GM23338 (cell line): ENCODE results near the gene EYA2.

Experiments used
- EZH2 ChIP-seq: fragments of 200-600 bp; sonication (generic); IDR thresholded peaks from one replicate; pipeline ENCODE4 v1.8.0; 2017; ENCODE audit warnings: antibody characterized with exemption, mild to moderate bottlenecking, low read depth; ENCODE audit not compliant: unreplicated experiment
- TF ChIP-seq, protein P1 (sequence below), 2 experiments: fragments of 200-600 bp in 1 of 2; sonication (generic) in 1 of 2; conservative IDR thresholded peaks; 2 replicates each; pipeline versions ENCODE4 v1.5.1 to v1.6.1; 2016 to 2017; ENCODE audit warnings: antibody characterized with exemption in 2 of 2, low read depth in 2 of 2, mild to moderate bottlenecking in 2 of 2, moderate library complexity in 1 of 2

DNA sequence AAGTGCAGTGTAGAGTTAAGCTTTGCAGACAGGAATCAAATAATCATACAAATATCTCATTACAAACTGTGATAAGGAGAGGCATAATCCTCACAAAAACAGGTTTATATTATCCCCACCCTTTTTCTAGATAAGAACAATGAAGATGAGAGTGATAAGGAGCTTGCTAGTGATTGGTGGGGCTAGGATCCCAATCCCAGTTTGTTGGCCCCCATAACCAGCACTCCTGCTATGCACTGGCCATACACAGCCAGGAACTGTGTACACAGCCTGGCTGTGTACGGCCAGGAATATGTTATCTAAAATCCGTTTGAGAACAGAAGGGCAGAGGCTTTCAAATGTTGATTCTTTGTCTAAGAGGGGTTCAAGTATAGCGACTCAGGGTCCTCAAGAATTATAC is 180.6 kb downstream of the EYA2 start:
- TF ChIP-seq, protein P1, sequence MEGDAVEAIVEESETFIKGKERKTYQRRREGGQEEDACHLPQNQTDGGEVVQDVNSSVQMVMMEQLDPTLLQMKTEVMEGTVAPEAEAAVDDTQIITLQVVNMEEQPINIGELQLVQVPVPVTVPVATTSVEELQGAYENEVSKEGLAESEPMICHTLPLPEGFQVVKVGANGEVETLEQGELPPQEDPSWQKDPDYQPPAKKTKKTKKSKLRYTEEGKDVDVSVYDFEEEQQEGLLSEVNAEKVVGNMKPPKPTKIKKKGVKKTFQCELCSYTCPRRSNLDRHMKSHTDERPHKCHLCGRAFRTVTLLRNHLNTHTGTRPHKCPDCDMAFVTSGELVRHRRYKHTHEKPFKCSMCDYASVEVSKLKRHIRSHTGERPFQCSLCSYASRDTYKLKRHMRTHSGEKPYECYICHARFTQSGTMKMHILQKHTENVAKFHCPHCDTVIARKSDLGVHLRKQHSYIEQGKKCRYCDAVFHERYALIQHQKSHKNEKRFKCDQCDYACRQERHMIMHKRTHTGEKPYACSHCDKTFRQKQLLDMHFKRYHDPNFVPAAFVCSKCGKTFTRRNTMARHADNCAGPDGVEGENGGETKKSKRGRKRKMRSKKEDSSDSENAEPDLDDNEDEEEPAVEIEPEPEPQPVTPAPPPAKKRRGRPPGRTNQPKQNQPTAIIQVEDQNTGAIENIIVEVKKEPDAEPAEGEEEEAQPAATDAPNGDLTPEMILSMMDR (conservative IDR thresholded peaks at IDR 0.05; ENCODE audit: low read depth in 2 of 2) = no peak
- no peak for TF ChIP-seq EZH2
